BJ (cell line): ENCODE data around the gene SERPINA9. TPM values are rescaled to one million over a fixed set of nuclear protein-coding genes. Genes with fewer than 3 reads are reported as not detected.

Experiments used
- CTCF ChIA-PET: fragments of 350-600 bp; formaldehyde crosslinking; extraction: SDS; loops from one replicate; lab custom pipeline; 2021; ENCODE audit warnings: antibody characterized with exemption, inconsistent platforms; lab: Yijun Ruan, JAX
- POLR2A ChIA-PET: fragments of 300-600 bp; sonication (Branson Sonifier 250); formaldehyde crosslinking; extraction: SDS; loops from one replicate; lab custom pipeline; 2021; ENCODE audit warnings: antibody characterized with exemption; lab: Charles Lee
- DNase-seq: peaks from one replicate; pipeline ENCODE4 v3.0.0-alpha.2; 2011; ENCODE audit warnings: low read depth
- H3K27me3 ChIP-seq: 2 replicates; pipeline ENCODE4 v1.6.0; 2011; ENCODE audit warnings: low read length; ENCODE audit not compliant: control insufficient read depth, insufficient read depth
- H3K36me3 ChIP-seq: 2 replicates; pipeline ENCODE4 v1.5.1; 2011; ENCODE audit warnings: low read length; ENCODE audit not compliant: control insufficient read depth, insufficient read depth
- H3K4me3 ChIP-seq: 2 replicates; pipeline ENCODE4 v1.5.1; 2011; ENCODE audit warnings: low read depth, mild to moderate bottlenecking, control low read depth, low read length
- polyA plus RNA-seq: library from polyadenylated mRNA; depleted of rRNA; stranded (reverse); fragments of >200 nt; gene quantifications from 2 replicates; pipeline ENCODE4 v1.2.3, GENCODE V29; 2011
- TF ChIP-seq, protein P1 (sequence below): IDR thresholded peaks from 2 replicates; pipeline ENCODE4 v1.5.1; 2011; ENCODE audit warnings: low read depth, mild to moderate bottlenecking, control low read depth, inconsistent platforms, low read length, moderate library complexity; ENCODE audit not compliant: insufficient read depth

SERPINA9 gene
- polyA plus RNA-seq, 1 experiment: 0.12 TPM

DNA sequence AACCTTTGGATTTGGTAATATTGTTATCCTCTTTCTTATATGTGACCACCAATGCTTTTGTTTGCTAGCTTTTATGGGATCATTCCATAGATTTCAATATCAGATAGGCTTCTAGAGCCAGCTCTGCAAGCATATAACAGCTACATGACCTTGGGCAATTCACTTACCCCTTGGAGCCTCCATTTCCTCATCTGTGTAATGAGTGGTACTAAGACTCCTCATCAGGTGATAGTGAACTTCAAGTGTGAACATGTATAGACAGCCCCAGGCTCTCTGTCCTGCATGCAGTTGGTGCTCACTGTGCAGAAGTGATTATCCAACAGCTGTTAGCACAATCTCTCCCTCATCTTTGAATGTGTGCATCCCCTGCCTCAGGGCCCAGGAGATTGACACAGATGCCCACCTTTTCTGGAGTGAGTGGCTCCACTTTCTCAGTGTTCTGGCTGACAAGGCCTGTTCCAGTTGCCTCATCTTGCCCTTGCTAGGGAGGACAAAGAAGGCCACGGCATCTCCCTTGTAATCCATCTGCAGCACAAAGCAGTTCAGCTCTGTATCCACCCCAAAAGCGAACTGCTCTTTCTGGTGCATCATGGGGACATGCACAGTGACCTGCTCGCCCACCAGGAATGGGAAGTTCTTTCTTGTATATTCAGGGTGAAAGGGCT, 9.2 kb downstream of the SERPINA9 start:
- ChIA-PET CTCF (interaction anchor here (1.9 kb wide), 2 partner anchors 20 to 33 kb away, joined by 6 read pairs; no protein-coding TSS in a partner anchor), POLR2A (no interaction called here)
- Histone ChIP-seq H3K27me3 (no peaks in the 10 kb centered on the region), H3K36me3 (no peaks in the 10 kb centered on the region), H3K4me3 (no peak overlapping the region)
- no peak for DNase-seq
- TF ChIP-seq, protein P1, sequence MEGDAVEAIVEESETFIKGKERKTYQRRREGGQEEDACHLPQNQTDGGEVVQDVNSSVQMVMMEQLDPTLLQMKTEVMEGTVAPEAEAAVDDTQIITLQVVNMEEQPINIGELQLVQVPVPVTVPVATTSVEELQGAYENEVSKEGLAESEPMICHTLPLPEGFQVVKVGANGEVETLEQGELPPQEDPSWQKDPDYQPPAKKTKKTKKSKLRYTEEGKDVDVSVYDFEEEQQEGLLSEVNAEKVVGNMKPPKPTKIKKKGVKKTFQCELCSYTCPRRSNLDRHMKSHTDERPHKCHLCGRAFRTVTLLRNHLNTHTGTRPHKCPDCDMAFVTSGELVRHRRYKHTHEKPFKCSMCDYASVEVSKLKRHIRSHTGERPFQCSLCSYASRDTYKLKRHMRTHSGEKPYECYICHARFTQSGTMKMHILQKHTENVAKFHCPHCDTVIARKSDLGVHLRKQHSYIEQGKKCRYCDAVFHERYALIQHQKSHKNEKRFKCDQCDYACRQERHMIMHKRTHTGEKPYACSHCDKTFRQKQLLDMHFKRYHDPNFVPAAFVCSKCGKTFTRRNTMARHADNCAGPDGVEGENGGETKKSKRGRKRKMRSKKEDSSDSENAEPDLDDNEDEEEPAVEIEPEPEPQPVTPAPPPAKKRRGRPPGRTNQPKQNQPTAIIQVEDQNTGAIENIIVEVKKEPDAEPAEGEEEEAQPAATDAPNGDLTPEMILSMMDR: no peak

DNA sequence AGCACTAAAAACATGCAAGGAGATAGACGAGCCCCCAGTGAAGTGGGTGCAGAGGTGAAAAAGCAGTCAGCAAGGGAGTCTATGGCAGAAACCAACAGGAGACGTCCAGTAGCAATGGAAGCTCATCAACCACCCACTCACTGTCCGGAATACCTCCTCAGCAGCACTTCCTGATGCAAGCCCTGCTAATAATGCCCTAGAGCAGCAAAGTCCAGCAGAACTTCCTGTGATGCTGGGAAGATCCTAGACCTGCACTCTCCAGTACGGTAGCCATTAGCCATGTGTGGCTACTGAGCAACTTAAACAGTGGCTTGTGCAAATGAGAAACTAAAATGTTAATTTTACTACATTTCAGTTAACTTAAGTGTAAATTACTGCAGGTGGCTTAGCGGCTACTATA, 11.0 kb downstream of the SERPINA9 start:
- no peak for DNase-seq
- no peaks in the 10 kb centered on the region for H3K36me3 ChIP-seq
- ChIA-PET POLR2A (no interaction called here), CTCF (interaction anchor here (1.1 to 1.9 kb wide), 2 partner anchors 10 to 21 kb away, joined by 3 to 6 read pairs; no protein-coding TSS in a partner anchor)
- H3K27me3 ChIP-seq: no peaks in the 10 kb centered on the region
- no peak overlapping the region for H3K4me3 ChIP-seq
- TF ChIP-seq, protein P1: no peak

DNA sequence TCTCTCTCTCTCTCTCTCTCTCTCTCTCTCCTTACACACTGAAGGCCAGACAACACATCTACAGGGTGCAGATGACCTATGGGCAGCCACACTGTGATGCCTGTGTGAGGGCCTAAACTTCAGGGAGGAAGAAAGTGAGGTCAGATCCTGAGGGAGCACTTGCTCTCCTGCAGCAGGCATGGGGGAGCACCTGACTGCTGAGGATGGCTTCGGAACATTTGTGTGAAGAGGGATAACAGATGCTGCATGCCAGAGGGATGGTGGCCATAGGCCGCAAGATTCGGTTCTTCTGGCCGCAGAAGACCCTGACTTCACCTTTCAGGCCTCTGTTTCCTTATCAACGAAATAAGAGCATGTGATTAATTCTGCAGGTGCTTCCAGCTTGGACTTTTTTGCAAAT, 11.7 kb downstream of the SERPINA9 start:
- ChIA-PET CTCF (interaction anchor here (1.1 to 1.2 kb wide), 2 partner anchors 9 to 22 kb away, joined by 3 read pairs; no protein-coding TSS in a partner anchor), POLR2A (no interaction called here)
- TF ChIP-seq, protein P1: no peak
- DNase-seq: no peak
- H3K36me3 ChIP-seq: no peaks in the 10 kb centered on the region
- H3K27me3 ChIP-seq: no peaks in the 10 kb centered on the region
- no peak overlapping the region for H3K4me3 ChIP-seq

DNA sequence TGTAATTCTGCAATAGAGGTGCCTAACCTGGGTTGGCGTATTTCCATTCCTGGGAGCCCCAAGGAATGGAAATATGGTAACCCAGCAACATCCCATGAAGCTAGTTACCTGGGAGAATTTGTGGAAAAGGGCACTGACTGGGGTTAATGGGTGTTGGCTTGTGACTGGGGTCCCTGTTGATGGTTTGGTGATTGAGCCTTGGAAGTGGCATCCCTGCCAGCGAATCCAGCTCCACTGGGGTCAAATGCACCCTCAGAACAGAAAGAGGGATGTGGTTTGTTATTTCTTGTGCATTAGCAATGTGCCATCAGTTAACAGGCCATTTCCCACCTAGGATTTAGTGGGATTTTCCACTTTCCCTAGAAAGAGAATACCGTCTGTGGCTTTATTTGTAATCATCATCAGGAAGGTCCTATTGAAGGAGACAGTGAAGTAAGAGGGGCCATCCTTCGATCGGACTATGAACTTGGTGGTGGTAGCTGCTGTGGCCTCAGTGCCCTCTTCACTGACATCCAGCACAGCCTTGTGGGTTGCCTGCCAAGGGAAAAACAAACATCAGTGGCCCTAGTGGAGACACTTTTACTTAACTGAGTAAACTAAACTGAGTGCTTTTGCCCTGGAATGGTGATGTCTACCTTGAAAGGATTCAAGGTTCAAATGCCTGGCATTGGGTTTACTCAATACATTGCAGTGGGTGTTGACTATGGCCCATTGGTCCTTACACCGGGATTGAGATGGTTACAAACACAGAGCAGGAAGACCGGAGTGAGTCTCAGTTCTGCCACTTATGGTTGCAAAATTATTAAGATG, 13.0 kb downstream of the SERPINA9 start:
- no peak overlapping the region for H3K4me3 ChIP-seq
- DNase-seq: no peak
- no peaks in the 10 kb centered on the region for H3K27me3 ChIP-seq
- ChIA-PET CTCF (interaction anchor here (1.2 kb wide), 1 partner anchor 23 kb away, joined by 3 read pairs; no protein-coding TSS in a partner anchor), POLR2A (no interaction called here)
- TF ChIP-seq, protein P1: no peak
- H3K36me3 ChIP-seq: no peaks in the 10 kb centered on the region

DNA sequence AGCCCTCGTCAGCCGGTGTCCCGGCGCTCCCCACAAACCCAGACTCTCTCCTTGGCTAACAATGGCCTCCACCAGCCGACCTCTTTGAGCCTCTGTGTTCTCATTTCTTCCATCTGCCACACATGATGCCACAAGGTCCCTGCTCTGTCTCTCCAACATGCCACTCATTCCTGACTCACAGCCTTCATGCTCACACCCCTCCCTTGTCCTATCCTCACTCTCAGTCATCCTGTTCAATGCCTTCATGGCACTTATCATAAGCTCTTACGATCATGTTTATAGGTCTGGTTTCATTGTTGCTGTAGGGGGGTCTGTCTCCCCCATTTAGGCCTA, 13.8 kb downstream of the SERPINA9 start:
- H3K27me3 ChIP-seq: no peaks in the 10 kb centered on the region
- TF ChIP-seq, protein P1: no peak
- H3K4me3 ChIP-seq: no peak overlapping the region
- DNase-seq: no peak
- CTCF ChIA-PET: no interaction called here
- H3K36me3 ChIP-seq: no peaks in the 10 kb centered on the region
- POLR2A ChIA-PET: no interaction called here
